H9 (cell line): ENCODE results near the gene EXOC3L1. TPM values are rescaled to one million over a fixed set of nuclear protein-coding genes. Genes with fewer than 3 reads are reported as not detected.

ENCODE experiments used
- DNase-seq: peaks from one replicate; pipeline ENCODE4 v3.0.0-alpha.2; 2017
- H2AFZ ChIP-seq: one replicate; pipeline ENCODE4 v1.6.1; 2013; ENCODE audit warnings: mild to moderate bottlenecking, low read length, control low read depth, moderate library complexity
- H2AK5ac ChIP-seq: 2 replicates; pipeline ENCODE4 v1.6.1; 2013; ENCODE audit warnings: low read length, control low read depth, mixed read lengths; ENCODE audit not compliant: insufficient read length
- H2BK120ac ChIP-seq: one replicate; pipeline ENCODE4 v1.6.1; 2013; ENCODE audit warnings: low read depth, mild to moderate bottlenecking, low read length, control low read depth, inconsistent platforms; ENCODE audit not compliant: poor library complexity, severe bottlenecking
- H2BK12ac ChIP-seq: 2 replicates; pipeline ENCODE4 v1.6.1; 2013; ENCODE audit warnings: low read length, control low read depth, mixed read lengths, low read depth; ENCODE audit not compliant: insufficient read length
- H2BK15ac ChIP-seq: 2 replicates; pipeline ENCODE4 v1.6.1; 2013; ENCODE audit warnings: low read depth, low read length, control low read depth
- H2BK20ac ChIP-seq: one replicate; pipeline ENCODE4 v1.6.1; 2013; ENCODE audit warnings: low read depth, mild to moderate bottlenecking, low read length, control low read depth, inconsistent platforms; ENCODE audit not compliant: poor library complexity, severe bottlenecking
- H2BK5ac ChIP-seq: 2 replicates; pipeline ENCODE4 v1.6.1; 2013; ENCODE audit warnings: low read length, control low read depth, mixed read lengths; ENCODE audit not compliant: insufficient read length
- H3K14ac ChIP-seq: 2 replicates; pipeline ENCODE4 v1.6.1; 2013; ENCODE audit warnings: low read length, control low read depth; ENCODE audit not compliant: insufficient read depth
- H3K18ac ChIP-seq: 2 replicates; pipeline ENCODE4 v1.6.1; 2013; ENCODE audit warnings: low read depth, mild to moderate bottlenecking, mixed read lengths, low read length, control low read depth; ENCODE audit not compliant: insufficient read length
- H3K23ac ChIP-seq: 2 replicates; pipeline ENCODE4 v1.6.1; 2013; ENCODE audit warnings: low read length, control low read depth, mixed read lengths, low read depth; ENCODE audit not compliant: insufficient read length
- H3K23me2 ChIP-seq: 2 replicates; pipeline ENCODE4 v1.6.1; 2013; ENCODE audit warnings: low read depth, mild to moderate bottlenecking, mixed read lengths, low read length, control low read depth; ENCODE audit not compliant: insufficient read length, poor library complexity, severe bottlenecking
- H3K27ac ChIP-seq: 2 replicates; pipeline ENCODE4 v1.5.1; 2013; ENCODE audit warnings: low read length, control low read depth, mixed read lengths, low read depth; ENCODE audit not compliant: insufficient read length
- H3K27me3 ChIP-seq: 2 replicates; pipeline ENCODE4 v1.6.1; 2013; ENCODE audit warnings: low read length, control low read depth, inconsistent platforms; ENCODE audit not compliant: insufficient read depth
- H3K4ac ChIP-seq: 2 replicates; pipeline ENCODE4 v1.6.1; 2013; ENCODE audit warnings: low read depth, mild to moderate bottlenecking, control low read depth, inconsistent platforms, low read length, moderate library complexity
- H3K4me1 ChIP-seq: 2 replicates; pipeline ENCODE4 v1.6.1; 2013; ENCODE audit warnings: low read length, control low read depth, inconsistent platforms; ENCODE audit not compliant: insufficient read depth
- H3K4me2 ChIP-seq: 2 replicates; pipeline ENCODE4 v1.6.1; 2013; ENCODE audit warnings: low read length, control low read depth, mixed read lengths; ENCODE audit not compliant: insufficient read length, insufficient read depth
- H3K56ac ChIP-seq: 2 replicates; pipeline ENCODE4 v1.6.1; 2013; ENCODE audit warnings: low read depth, mild to moderate bottlenecking, mixed read lengths, low read length, control low read depth; ENCODE audit not compliant: insufficient read length
- H3K79me1 ChIP-seq: 2 replicates; pipeline ENCODE4 v1.6.1; 2013; ENCODE audit warnings: low read depth, mild to moderate bottlenecking, moderate library complexity, low read length, control low read depth, inconsistent platforms; ENCODE audit not compliant: insufficient read depth, poor library complexity, severe bottlenecking
- H3K79me2 ChIP-seq: 2 replicates; pipeline ENCODE4 v1.6.1; 2013; ENCODE audit warnings: low read length, control low read depth, inconsistent platforms; ENCODE audit not compliant: insufficient read depth
- H3K9ac ChIP-seq: 2 replicates; pipeline ENCODE4 v1.6.1; 2013; ENCODE audit warnings: low read length, control low read depth, mixed read lengths; ENCODE audit not compliant: insufficient read length; ENCODE audit errors: extremely low read depth
- H3K9me3 ChIP-seq: one replicate; pipeline ENCODE4 v1.6.1; 2013; ENCODE audit warnings: low read depth, low read length, inconsistent platforms; ENCODE audit not compliant: control insufficient read depth
- H3T11ph ChIP-seq: one replicate; pipeline ENCODE4 v1.6.1; 2013; ENCODE audit warnings: mild to moderate bottlenecking, low read length, control low read depth, inconsistent platforms
- H4K20me1 ChIP-seq: one replicate; pipeline ENCODE4 v1.6.1; 2013; ENCODE audit not compliant: control insufficient read depth, insufficient read length, insufficient read depth
- H4K5ac ChIP-seq: 2 replicates; pipeline ENCODE4 v1.6.1; 2013; ENCODE audit warnings: low read depth, mild to moderate bottlenecking, mixed read lengths, low read length, control low read depth; ENCODE audit not compliant: insufficient read length
- H4K8ac ChIP-seq: replicated peaks from 2 replicates; pipeline ENCODE4 v1.6.1; 2013; ENCODE audit warnings: low read length, control low read depth, mixed read lengths, low read depth; ENCODE audit not compliant: insufficient read length
- H4K91ac ChIP-seq: 2 replicates; pipeline ENCODE4 v1.6.1; 2013; ENCODE audit warnings: low read depth, mild to moderate bottlenecking, moderate library complexity, mixed read lengths, low read length, control low read depth; ENCODE audit not compliant: insufficient read length
- H3K27ac Mint-ChIP-seq, 3 experiments: 2 replicates in 2 of 3; 3 replicates in 1 of 3; pipeline ENCODE4 v1.8.0; 2020 to 2021; ENCODE audit warnings: mixed read lengths in 3 of 3, mild to moderate bottlenecking in 1 of 3, moderate library complexity in 1 of 3
- H3K27me3 Mint-ChIP-seq: 2 replicates; pipeline ENCODE4 v1.8.0; 2021; ENCODE audit warnings: low read depth, mild to moderate bottlenecking, moderate library complexity, mixed read lengths
- H3K36me3 Mint-ChIP-seq, 3 experiments: 2 replicates in 2 of 3; 3 replicates in 1 of 3; pipeline ENCODE4 v1.8.0; 2020 to 2021; ENCODE audit warnings: low read depth in 3 of 3, mixed read lengths in 3 of 3; ENCODE audit not compliant: insufficient read depth in 1 of 3
- H3K4me1 Mint-ChIP-seq, 2 experiments: 2 replicates each; pipeline ENCODE4 v1.8.0; 2020; ENCODE audit warnings: mixed read lengths in 2 of 2
- H3K4me3 Mint-ChIP-seq, 2 experiments: 2 replicates in 1 of 2; 3 replicates in 1 of 2; pipeline ENCODE4 v1.8.0; 2020 to 2021; ENCODE audit warnings: mild to moderate bottlenecking in 2 of 2, mixed read lengths in 2 of 2, moderate library complexity in 1 of 2
- H3K9me3 Mint-ChIP-seq, 2 experiments: 2 replicates in 1 of 2; 3 replicates in 1 of 2; pipeline ENCODE4 v1.8.0; 2020; ENCODE audit warnings: mild to moderate bottlenecking in 2 of 2, mixed read lengths in 2 of 2, moderate library complexity in 1 of 2
- CTCF ChIP-seq: fragments of 200-600 bp; sonication (generic); conservative IDR thresholded peaks from 3 replicates; pipeline ENCODE4 v1.8.0; 2021; ENCODE audit warnings: antibody characterized with exemption, mild to moderate bottlenecking
- WGBS: extraction: QIAGEN DNeasy Blood & Tissue Kit; methylation state at CpG from one replicate; pipeline ENCODE4 v1.1.7; 2013; ENCODE audit warnings: missing lambda C conversion rate, low lambda C conversion rate, mixed read lengths; ENCODE audit not compliant: insufficient read length; ENCODE audit errors: extremely low coverage; 5-methylcytosine and 5-hydroxymethylcytosine counted together
- total RNA-seq: library from RNA; stranded (reverse); gene quantifications from 2 replicates; pipeline ENCODE4 v1.2.1, GENCODE V29; 2021

The EXOC3L1 gene
- total RNA-seq, 1 experiment from 2014 or later: 3.3 TPM

GRCh38 chr16:67228034-67228785, 38.3 kb upstream of the EXOC3L1 start:
- Mint-ChIP-seq H3K27me3 (peaks cover 12% of the 10 kb centered on the region), H3K36me3 (peaks cover 14 to 54% (median 46%) of the 10 kb centered on the region in 3 experiments; a peak in 6 of 7 replicates), H3K4me1 (peaks cover 17 to 20% of the 10 kb centered on the region in 2 experiments), H3K4me3 (peak overlapping the region; percentile 99 to 100), H3K27ac (no peak overlapping the region), H3K9me3 (no peaks in the 10 kb centered on the region; a peak in 1 of 5 replicates)
- no peak overlapping the region for H4K91ac ChIP-seq
- H2BK15ac ChIP-seq: no peak overlapping the region
- H4K20me1 ChIP-seq: no peaks in the 10 kb centered on the region
- H2BK12ac ChIP-seq: no peak overlapping the region
- H4K8ac ChIP-seq: peak overlapping the region; percentile 52
- H3K23me2 ChIP-seq: peaks cover 15% of the 10 kb centered on the region
- peak overlapping the region; percentile 98 for H3K4me2 ChIP-seq
- H3K14ac ChIP-seq: no peak overlapping the region
- no peak overlapping the region for H2BK20ac ChIP-seq
- no peak overlapping the region for H2BK120ac ChIP-seq
- no peak overlapping the region for H4K5ac ChIP-seq
- no CpG with 5 or more reads among the region's 9 CpGs for WGBS
- H3K79me2 ChIP-seq: peaks cover 5% of the 10 kb centered on the region; the same call in 1 of the 2 replicates
- no peak overlapping the region for H3K23ac ChIP-seq
- no peak overlapping the region for H3K4ac ChIP-seq
- no peak overlapping the region for H2AK5ac ChIP-seq
- H3K79me1 ChIP-seq: peaks cover 3% of the 10 kb centered on the region
- no peak overlapping the region for H3T11ph ChIP-seq
- no peaks in the 10 kb centered on the region for H3K9me3 ChIP-seq
- H3K4me1 ChIP-seq: peaks cover 4% of the 10 kb centered on the region
- no peak overlapping the region for H2AFZ ChIP-seq
- H2BK5ac ChIP-seq: no peak overlapping the region
- no peaks in the 10 kb centered on the region for H3K27me3 ChIP-seq
- H3K9ac ChIP-seq: peak overlapping the region; percentile 86
- no peak overlapping the region for H3K27ac ChIP-seq
- DNase-seq: no peak
- no peak overlapping the region for H3K18ac ChIP-seq
- no peak for TF ChIP-seq CTCF
- H3K56ac ChIP-seq: no peak overlapping the region
